Activated CD4-positive, alpha-beta memory T cell treated with anti-CD3 and anti-CD28 coated beads, Interleukin-2, amount 10 ng/mL, durations not matched to agents 7 days and 5 days (primary cell): ENCODE measurements around the gene LRBA. TPM values are rescaled to one million over a fixed set of nuclear protein-coding genes. Genes with fewer than 3 reads are reported as not detected.

Experiments
- CTCF ChIA-PET: fragments of 350-600 bp; sonication (Branson Sonifier 250); formaldehyde crosslinking; loops from one replicate; lab custom pipeline; 2021; ENCODE audit warnings: antibody characterized with exemption, inconsistent platforms; lab: Charles Lee
- POLR2A ChIA-PET: fragments of 350-600 bp; sonication (Branson Sonifier 250); formaldehyde crosslinking; loops from one replicate; lab custom pipeline; 2021; ENCODE audit warnings: antibody characterized with exemption; lab: Charles Lee
- DNase-seq: peaks from one replicate; pipeline ENCODE4 v3.0.0-alpha.2; 2020
- H3K27ac Mint-ChIP-seq: one replicate; pipeline ENCODE4 v1.8.0; 2021; ENCODE audit warnings: mild to moderate bottlenecking, mixed read lengths
- H3K27me3 Mint-ChIP-seq: one replicate; pipeline ENCODE4 v1.8.0; 2021; ENCODE audit warnings: mixed read lengths
- H3K36me3 Mint-ChIP-seq: one replicate; pipeline ENCODE4 v1.8.0; 2021; ENCODE audit warnings: low read depth, mixed read lengths
- H3K4me1 Mint-ChIP-seq: one replicate; pipeline ENCODE4 v1.8.0; 2021; ENCODE audit warnings: mixed read lengths
- H3K4me3 Mint-ChIP-seq: one replicate; pipeline ENCODE4 v1.8.0; 2021; ENCODE audit warnings: mild to moderate bottlenecking, mixed read lengths
- H3K9me3 Mint-ChIP-seq: one replicate; pipeline ENCODE4 v1.8.0; 2021; ENCODE audit warnings: mixed read lengths
- total RNA-seq, 2 experiments: library from RNA; stranded (reverse); gene quantifications; one replicate each; pipeline ENCODE4 v1.2.3, GENCODE V29; 2021

LRBA gene
- total RNA-seq, 2 experiments from 2014 or later: 42.4 to 45.2 TPM

GRCh38 chr4:150231107-150231770 is 783.8 kb downstream of the LRBA start:
- H3K27me3 Mint-ChIP-seq: peaks cover 32% of the 10 kb centered on the region
- H3K4me1 Mint-ChIP-seq: no peaks in the 10 kb centered on the region
- DNase-seq: no peak
- H3K4me3 Mint-ChIP-seq: no peak overlapping the region
- no peaks in the 10 kb centered on the region for H3K9me3 Mint-ChIP-seq
- CTCF ChIA-PET: interaction anchor here (1.3 kb wide), 1 partner anchor 11 kb away, joined by 8 read pairs; no protein-coding TSS in a partner anchor
- POLR2A ChIA-PET: no interaction called here
- H3K36me3 Mint-ChIP-seq: no peaks in the 10 kb centered on the region
- H3K27ac Mint-ChIP-seq: no peak overlapping the region

GRCh38 chr4:150230561-150230960 is 784.5 kb downstream of the LRBA start:
- no peaks in the 10 kb centered on the region for H3K4me1 Mint-ChIP-seq
- CTCF ChIA-PET: interaction anchor here (1.3 kb wide), 1 partner anchor 12 kb away, joined by 8 read pairs; no protein-coding TSS in a partner anchor
- no peak overlapping the region for H3K4me3 Mint-ChIP-seq
- no peaks in the 10 kb centered on the region for H3K9me3 Mint-ChIP-seq
- no peaks in the 10 kb centered on the region for H3K36me3 Mint-ChIP-seq
- no peak overlapping the region for H3K27ac Mint-ChIP-seq
- peaks cover 29% of the 10 kb centered on the region for H3K27me3 Mint-ChIP-seq
- POLR2A ChIA-PET: no interaction called here
- DNase-seq: no peak

DNA sequence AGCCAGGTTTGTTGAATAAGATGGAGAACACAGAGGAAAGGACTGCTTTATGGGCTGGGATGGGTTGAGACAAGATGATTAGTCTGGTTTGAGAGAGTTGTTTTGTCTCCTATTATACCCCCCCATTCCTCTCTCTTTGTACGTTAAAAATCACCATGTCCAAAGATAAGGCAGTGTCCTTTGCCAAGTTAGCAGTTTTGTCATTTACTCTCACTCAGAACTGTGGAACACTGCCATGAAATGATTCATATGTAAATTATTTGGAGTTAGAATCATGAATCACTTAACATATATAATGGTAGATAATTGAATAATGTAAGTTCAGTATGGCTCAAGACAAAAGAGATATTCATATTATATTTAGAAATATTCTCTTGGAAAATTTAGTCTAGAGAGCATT is 785.6 kb downstream of the LRBA start:
- H3K27me3 Mint-ChIP-seq: peaks cover 24% of the 10 kb centered on the region
- H3K4me1 Mint-ChIP-seq: no peaks in the 10 kb centered on the region
- H3K4me3 Mint-ChIP-seq: no peak overlapping the region
- no peak overlapping the region for H3K27ac Mint-ChIP-seq
- ChIA-PET CTCF (no interaction called here), POLR2A (no interaction called here)
- no peaks in the 10 kb centered on the region for H3K36me3 Mint-ChIP-seq
- no peak for DNase-seq
- no peaks in the 10 kb centered on the region for H3K9me3 Mint-ChIP-seq

DNA sequence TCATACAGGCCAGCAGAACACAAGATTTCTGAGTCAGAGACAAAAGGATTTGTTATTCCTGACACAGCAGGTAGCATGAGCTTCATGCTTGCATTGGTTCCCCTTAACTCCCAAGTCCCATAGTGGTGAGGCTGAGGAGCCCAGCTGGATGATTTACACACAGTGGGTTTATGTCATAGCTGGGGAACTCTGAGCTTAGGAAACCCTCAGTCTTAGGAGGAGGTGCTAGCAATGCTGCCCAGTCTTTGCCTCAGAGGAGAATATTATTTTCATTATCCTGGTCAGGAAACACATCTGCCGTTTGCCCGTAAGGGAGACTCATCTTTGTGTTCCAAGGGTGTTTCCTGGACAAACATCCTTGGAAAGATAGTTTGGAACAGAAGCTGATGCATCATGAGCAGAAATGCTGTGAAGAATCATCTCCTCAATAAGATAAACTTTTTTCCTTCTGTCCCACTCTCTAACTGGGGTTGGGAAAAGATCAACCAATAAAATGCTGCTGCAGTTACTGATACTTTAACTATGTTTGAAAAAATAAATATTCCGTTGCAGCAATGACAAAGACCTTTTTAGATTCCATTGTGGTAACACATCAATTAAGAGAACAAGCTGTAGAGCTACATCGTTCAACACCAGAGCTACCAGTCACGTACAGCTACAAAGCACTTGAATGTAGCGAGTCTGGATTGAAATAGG is 790.0 kb downstream of the LRBA start:
- no peak for DNase-seq
- Mint-ChIP-seq H3K4me3 (no peak overlapping the region), H3K27me3 (peaks cover 11% of the 10 kb centered on the region), H3K9me3 (no peaks in the 10 kb centered on the region), H3K4me1 (no peaks in the 10 kb centered on the region), H3K36me3 (no peaks in the 10 kb centered on the region), H3K27ac (no peak overlapping the region)
- ChIA-PET POLR2A (no interaction called here), CTCF (interaction anchor here (1.6 kb wide), 1 partner anchor 18 kb away, joined by 4 read pairs; no protein-coding TSS in a partner anchor)

- no peak overlapping the region for H3K4me3 Mint-ChIP-seq
These were observed 795.2 kb downstream of the LRBA start for GRCh38 chr4:150219841-150220240.

GRCh38 chr4:150218447-150218846 is 796.6 kb downstream of the LRBA start:
- Mint-ChIP-seq H3K4me1 (no peaks in the 10 kb centered on the region), H3K9me3 (no peaks in the 10 kb centered on the region), H3K36me3 (no peaks in the 10 kb centered on the region), H3K27me3 (peaks cover 9% of the 10 kb centered on the region), H3K4me3 (no peak overlapping the region), H3K27ac (no peak overlapping the region)
- CTCF ChIA-PET: interaction anchor here (2.4 kb wide), 1 partner anchor 25 kb away, joined by 13 read pairs; no protein-coding TSS in a partner anchor
- POLR2A ChIA-PET: no interaction called here
- no peak for DNase-seq

More at GRCh38 chr4:150219841-150220240, 795.2 kb downstream of the LRBA start:
- Mint-ChIP-seq H3K27ac (no peak overlapping the region), H3K4me1 (no peaks in the 10 kb centered on the region), H3K9me3 (no peaks in the 10 kb centered on the region), H3K27me3 (peaks cover 9% of the 10 kb centered on the region), H3K36me3 (no peaks in the 10 kb centered on the region)
- DNase-seq: no peak
- POLR2A ChIA-PET: no interaction called here
- CTCF ChIA-PET: interaction anchor here (1.3 to 2.4 kb wide), 2 partner anchors 11 to 23 kb away, joined by 4 to 13 read pairs; no protein-coding TSS in a partner anchor

DNA sequence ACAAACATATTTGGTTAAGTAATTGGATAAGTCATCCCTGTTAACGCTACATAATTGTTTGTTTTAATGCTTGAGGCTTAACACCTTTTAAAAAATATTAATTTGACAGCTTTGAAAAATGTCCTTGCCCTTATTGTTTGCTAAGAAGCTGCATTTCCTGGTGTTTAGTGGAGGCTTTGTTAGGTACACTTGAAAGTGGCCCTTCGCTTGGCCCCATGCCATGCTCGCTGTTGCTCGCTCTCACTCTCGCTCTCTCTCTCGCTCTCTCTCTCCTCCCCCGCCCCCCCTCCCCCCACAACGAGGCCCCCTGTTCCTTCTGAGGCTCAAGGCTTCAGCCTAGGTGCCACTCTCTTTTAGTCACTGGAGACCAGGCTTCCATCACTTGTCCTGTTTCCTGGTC is 797.3 kb downstream of the LRBA start:
- no peak overlapping the region for H3K27ac Mint-ChIP-seq
- no peaks in the 10 kb centered on the region for H3K36me3 Mint-ChIP-seq
- DNase-seq: no peak
- POLR2A ChIA-PET: no interaction called here
- no peaks in the 10 kb centered on the region for H3K9me3 Mint-ChIP-seq
- no peaks in the 10 kb centered on the region for H3K4me1 Mint-ChIP-seq
- H3K27me3 Mint-ChIP-seq: peaks cover 9% of the 10 kb centered on the region
- H3K4me3 Mint-ChIP-seq: no peak overlapping the region
- CTCF ChIA-PET: interaction anchor here (0.9 kb wide), 2 partner anchors 9 to 26 kb away, joined by 3 to 4 read pairs; no protein-coding TSS in a partner anchor

DNA sequence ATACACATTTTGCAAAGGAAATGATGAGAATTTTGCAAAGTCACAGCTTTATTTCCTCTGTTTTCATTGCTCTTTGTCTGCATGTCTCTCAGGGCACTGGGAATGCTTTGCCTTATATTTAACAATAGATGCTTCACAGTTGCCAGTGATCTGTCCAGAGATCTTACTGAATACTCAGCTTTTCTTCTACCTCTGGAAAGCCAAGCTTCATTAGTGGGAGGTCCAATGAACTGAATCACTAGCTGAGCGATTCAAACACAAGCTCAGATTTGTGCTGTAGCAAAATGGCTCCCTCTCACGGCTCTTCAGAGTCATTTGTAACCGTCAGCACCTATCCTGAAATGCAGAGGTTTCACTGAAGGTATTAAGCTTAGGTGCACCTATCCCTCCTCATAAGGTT is 797.9 kb downstream of the LRBA start:
- Mint-ChIP-seq H3K4me1 (no peaks in the 10 kb centered on the region), H3K27me3 (peaks cover 13% of the 10 kb centered on the region), H3K36me3 (no peaks in the 10 kb centered on the region), H3K4me3 (no peak overlapping the region), H3K9me3 (no peaks in the 10 kb centered on the region), H3K27ac (no peak overlapping the region)
- CTCF ChIA-PET: interaction anchor here (0.9 kb wide), 2 partner anchors 8 to 27 kb away, joined by 3 to 4 read pairs; no protein-coding TSS in a partner anchor
- POLR2A ChIA-PET: no interaction called here
- no peak for DNase-seq

GRCh38 chr4:150216726-150217125 is 798.4 kb downstream of the LRBA start:
- ChIA-PET CTCF (interaction anchor here (0.9 kb wide), 2 partner anchors 8 to 27 kb away, joined by 3 to 4 read pairs; no protein-coding TSS in a partner anchor), POLR2A (no interaction called here)
- no peak overlapping the region for H3K4me3 Mint-ChIP-seq
- H3K9me3 Mint-ChIP-seq: no peaks in the 10 kb centered on the region
- H3K4me1 Mint-ChIP-seq: no peaks in the 10 kb centered on the region
- no peak overlapping the region for H3K27ac Mint-ChIP-seq
- DNase-seq: no peak
- H3K27me3 Mint-ChIP-seq: peaks cover 13% of the 10 kb centered on the region
- no peaks in the 10 kb centered on the region for H3K36me3 Mint-ChIP-seq

GRCh38 chr4:150215601-150216000 is 799.5 kb downstream of the LRBA start:
- no peaks in the 10 kb centered on the region for H3K36me3 Mint-ChIP-seq
- CTCF ChIA-PET: no interaction called here
- peaks cover 14% of the 10 kb centered on the region for H3K27me3 Mint-ChIP-seq
- H3K4me1 Mint-ChIP-seq: no peaks in the 10 kb centered on the region
- POLR2A ChIA-PET: no interaction called here
- H3K9me3 Mint-ChIP-seq: no peaks in the 10 kb centered on the region
- no peak for DNase-seq
- no peak overlapping the region for H3K27ac Mint-ChIP-seq
- no peak overlapping the region for H3K4me3 Mint-ChIP-seq

Other genes with a start within 250 kb of the LRBA start
- gene RPS3A, start 84.3 kb upstream of the LRBA start, total RNA-seq: 1,000 to 10,000 TPM; 1,515 to 1,526 TPM